GM13976 (cell line): ENCODE results near the gene SLC35F1.

Experiments used
- DNase-seq: peaks from one replicate; pipeline ENCODE4 v3.0.0; 2012; ENCODE audit warnings: low spot score
- CTCF ChIP-seq: IDR thresholded peaks from 2 replicates; pipeline ENCODE4 v1.5.1; 2012; ENCODE audit warnings: borderline replicate concordance, mild to moderate bottlenecking; ENCODE audit not compliant: insufficient read depth; ENCODE audit errors: extremely low read depth, missing control alignments, control extremely low read depth
- in situ Hi-C: fragments of 300-500 bp; cut with MboI; formaldehyde crosslinking; loops from one replicate; pipeline ENCODE4 v1.12.0; 2022; ENCODE audit warnings: low sequenced_read_pairs, mixed read lengths, inconsistent platforms; ENCODE audit not compliant: unreplicated experiment

The SLC35F1 gene

GRCh38 chr6:118187568-118188164, 280.6 kb downstream of the SLC35F1 start:
- no peak for DNase-seq
- TF ChIP-seq CTCF, result no peak
- in situ Hi-C loops, result no loop called here

GRCh38 chr6:118188561-118188960, 281.5 kb downstream of the SLC35F1 start:
- in situ Hi-C loops, result no loop called here
- no peak for TF ChIP-seq CTCF
- no peak for DNase-seq

GRCh38 chr6:118197539-118197938, 290.5 kb downstream of the SLC35F1 start:
- no peak for TF ChIP-seq CTCF
- in situ Hi-C loops, result no loop called here
- no peak for DNase-seq

- no peak for TF ChIP-seq CTCF
- no peak for DNase-seq
- in situ Hi-C loops, result no loop called here
Observed at GRCh38 chr6:118198746-118199145, 291.7 kb downstream of the SLC35F1 start.

- no peak for TF ChIP-seq CTCF
- in situ Hi-C loops, result no loop called here
- no peak for DNase-seq
Observed at GRCh38 chr6:118200160-118200559, 293.1 kb downstream of the SLC35F1 start.

GRCh38 chr6:118202517-118202916, 295.5 kb downstream of the SLC35F1 start:
- no peak for TF ChIP-seq CTCF
- in situ Hi-C loops, result no loop called here
- no peak for DNase-seq
